ENCODE results near the gene RNF223.
"Not testable (repeated sequence)": the region's sequence is repeated elsewhere in the genome, so short reads cannot be mapped to it uniquely, and the experiment has no call there.

Gene RNF223

GRCh38 chr1:1109743-1110142 is 35.6 kb upstream of the RNF223 start:
- DNase-seq (ENCODE audit: low read depth, low spot score) = no peak

GRCh38 chr1:1106510-1107221 is 32.6 kb upstream of the RNF223 start:
- no peak for DNase-seq (ENCODE audit: low read depth, low spot score)

GRCh38 chr1:1104152-1104551 is 30.0 kb upstream of the RNF223 start:
- DNase-seq (ENCODE audit: low read depth, low spot score) = not testable (repeated sequence)

GRCh38 chr1:1101503-1101902 is 27.4 kb upstream of the RNF223 start:
- no peak for DNase-seq (ENCODE audit: low read depth, low spot score)

GRCh38 chr1:1100296-1100695 is 26.2 kb upstream of the RNF223 start:
- DNase-seq (ENCODE audit: low read depth, low spot score) = no peak

- no peak for DNase-seq (ENCODE audit: low read depth, low spot score)
Observed at GRCh38 chr1:1099506-1100183, 25.5 kb upstream of the RNF223 start.

- no peak for DNase-seq (ENCODE audit: low read depth, low spot score)
Observed at GRCh38 chr1:1098681-1099421, 24.7 kb upstream of the RNF223 start.

GRCh38 chr1:1096136-1096535 is 22.0 kb upstream of the RNF223 start:
- not testable (repeated sequence) for DNase-seq (ENCODE audit: low read depth, low spot score)

GRCh38 chr1:1094981-1095380 is 20.9 kb upstream of the RNF223 start:
- no peak for DNase-seq (ENCODE audit: low read depth, low spot score)

- no peak for DNase-seq (ENCODE audit: low read depth, low spot score)
Observed at GRCh38 chr1:1093610-1093943, 19.5 kb upstream of the RNF223 start.

GRCh38 chr1:1092894-1093609 is 18.9 kb upstream of the RNF223 start:
- DNase-seq (ENCODE audit: low read depth, low spot score) = no peak

- no peak for DNase-seq (ENCODE audit: low read depth, low spot score)
Observed at GRCh38 chr1:1092149-1092855, 18.2 kb upstream of the RNF223 start.

- no peak for DNase-seq (ENCODE audit: low read depth, low spot score)
Observed at GRCh38 chr1:1091344-1092148, 17.4 kb upstream of the RNF223 start.

- DNase-seq (ENCODE audit: low read depth, low spot score) = no peak
Observed at GRCh38 chr1:1090424-1091343, 16.6 kb upstream of the RNF223 start.

- DNase-seq (ENCODE audit: low read depth, low spot score) = no peak
Observed at GRCh38 chr1:1089731-1090423, 15.8 kb upstream of the RNF223 start.

- DNase-seq (ENCODE audit: low read depth, low spot score) = no peak
Observed at GRCh38 chr1:1088801-1089680, 14.9 kb upstream of the RNF223 start.

GRCh38 chr1:1088029-1088800 is 14.1 kb upstream of the RNF223 start:
- no peak for DNase-seq (ENCODE audit: low read depth, low spot score)
